Liver (tissue), 9 donors: ENCODE results near the gene IL24. TPM values are rescaled to one million over a fixed set of nuclear protein-coding genes. Genes with fewer than 3 reads are reported as not detected.

ENCODE experiments used
- DNase-seq: peaks from one replicate; pipeline ENCODE4 v3.0.0-alpha.2; 2017; ENCODE audit warnings: low spot score
- H3K27ac ChIP-seq, 2 donors: one replicate each; pipeline ENCODE4 v1.7.0; 2013; ENCODE audit warnings: inconsistent platforms in 2 of 2, low read length in 2 of 2, control low read depth in 1 of 2, low read depth in 1 of 2, mild to moderate bottlenecking in 1 of 2
- H3K27me3 ChIP-seq, 4 donors: one replicate each; pipeline versions ENCODE4 v1.6.1 to v1.7.0; 2013; ENCODE audit warnings: low read length in 3 of 4, inconsistent platforms in 1 of 4, mild to moderate bottlenecking in 1 of 4, moderate library complexity in 1 of 4; ENCODE audit not compliant: control insufficient read depth in 4 of 4, insufficient read depth in 4 of 4
- H3K36me3 ChIP-seq, 4 donors: one replicate each; pipeline versions ENCODE4 v1.6.1 to v1.7.0; 2013; ENCODE audit warnings: low read length in 3 of 4, mild to moderate bottlenecking in 3 of 4, low read depth in 1 of 4, moderate library complexity in 1 of 4; ENCODE audit not compliant: control insufficient read depth in 4 of 4, insufficient read depth in 3 of 4
- H3K4me1 ChIP-seq, 4 donors: one replicate each; pipeline versions ENCODE4 v1.6.1 to v1.7.0; 2013; ENCODE audit warnings: low read length in 3 of 4, mild to moderate bottlenecking in 3 of 4, moderate library complexity in 1 of 4; ENCODE audit not compliant: control insufficient read depth in 4 of 4, insufficient read depth in 4 of 4
- H3K4me3 ChIP-seq, 3 donors: one replicate each; pipeline versions ENCODE4 v1.6.1 to v1.7.0; 2013; ENCODE audit warnings: low read length in 3 of 3, control low read depth in 1 of 3, low read depth in 1 of 3, mild to moderate bottlenecking in 1 of 3
- H3K9ac ChIP-seq, 2 donors: one replicate each; pipeline ENCODE4 v1.7.0; 2013; ENCODE audit warnings: low read length in 2 of 2, mild to moderate bottlenecking in 2 of 2, moderate library complexity in 2 of 2, control low read depth in 1 of 2, low read depth in 1 of 2
- H3K9me3 ChIP-seq, 4 donors: one replicate each; pipeline versions ENCODE4 v1.6.1 to v1.7.0; 2013; ENCODE audit warnings: low read length in 3 of 4; ENCODE audit not compliant: control insufficient read depth in 4 of 4
- ATF3 ChIP-seq: IDR thresholded peaks from 2 replicates; pipeline ENCODE4 v1.6.1; 2016; ENCODE audit warnings: antibody characterized with exemption
- CTCF ChIP-seq: fragments of 150-350 bp; IDR thresholded peaks from 2 replicates; pipeline ENCODE4 v1.5.1; 2017; ENCODE audit warnings: improper control_type of control experiment, low read depth, low read length; ENCODE audit not compliant: missing input control
- EGR1 ChIP-seq, 2 donors: IDR thresholded peaks; 2 replicates each; pipeline ENCODE4 v1.6.1; 2016 to 2018; ENCODE audit warnings: antibody characterized with exemption in 2 of 2, low read depth in 2 of 2
- FOXA1 ChIP-seq: IDR thresholded peaks from 2 replicates; pipeline ENCODE4 v1.6.1; 2016; ENCODE audit warnings: antibody characterized with exemption
- FOXA2 ChIP-seq: IDR thresholded peaks from 2 replicates; pipeline ENCODE4 v1.6.1; 2016; ENCODE audit warnings: antibody characterized with exemption
- GABPA ChIP-seq, 2 donors: IDR thresholded peaks in 1 of 2; conservative IDR thresholded peaks in 1 of 2; 2 replicates each; pipeline ENCODE4 v1.6.1; 2016; ENCODE audit warnings: antibody characterized with exemption in 2 of 2, mild to moderate bottlenecking in 1 of 2, moderate library complexity in 1 of 2
- HNF4A ChIP-seq, 2 donors: conservative IDR thresholded peaks; 2 replicates each; pipeline ENCODE4 v1.6.1; 2016; ENCODE audit warnings: antibody characterized with exemption in 2 of 2, mild to moderate bottlenecking in 2 of 2
- HNF4G ChIP-seq: IDR thresholded peaks from 2 replicates; pipeline ENCODE4 v1.6.1; 2016; ENCODE audit warnings: antibody characterized with exemption
- JUND ChIP-seq, 2 donors: IDR thresholded peaks; 2 replicates each; pipeline ENCODE4 v1.6.1; 2016; ENCODE audit warnings: antibody characterized with exemption in 2 of 2
- MAX ChIP-seq: IDR thresholded peaks from 2 replicates; pipeline ENCODE4 v1.6.1; 2016; ENCODE audit warnings: antibody characterized with exemption
- NR2F2 ChIP-seq: IDR thresholded peaks from 2 replicates; pipeline ENCODE4 v1.6.1; 2016; ENCODE audit warnings: antibody characterized with exemption
- RAD21 ChIP-seq, 2 donors: IDR thresholded peaks; 2 replicates each; pipeline ENCODE4 v1.6.1; 2016; ENCODE audit warnings: antibody characterized with exemption in 2 of 2, mild to moderate bottlenecking in 2 of 2
- REST ChIP-seq: IDR thresholded peaks from 2 replicates; pipeline ENCODE4 v1.6.1; 2016; ENCODE audit warnings: antibody characterized with exemption, mild to moderate bottlenecking
- RXRA ChIP-seq, 2 donors: IDR thresholded peaks; 2 replicates each; pipeline ENCODE4 v1.6.1; 2017 to 2018; ENCODE audit warnings: antibody characterized with exemption in 2 of 2, mild to moderate bottlenecking in 1 of 2
- SP1 ChIP-seq: IDR thresholded peaks from 2 replicates; pipeline ENCODE4 v1.6.1; 2018; ENCODE audit warnings: antibody characterized with exemption, mild to moderate bottlenecking
- TAF1 ChIP-seq: conservative IDR thresholded peaks from 2 replicates; pipeline ENCODE4 v1.6.1; 2016; ENCODE audit warnings: antibody characterized with exemption, mild to moderate bottlenecking
- YY1 ChIP-seq: IDR thresholded peaks from 2 replicates; pipeline ENCODE4 v1.6.1; 2016; ENCODE audit warnings: antibody characterized with exemption, mild to moderate bottlenecking
- ZBTB33 ChIP-seq: IDR thresholded peaks from 2 replicates; pipeline ENCODE4 v1.6.1; 2016; ENCODE audit warnings: antibody characterized with exemption
- WGBS: extraction: QIAGEN DNeasy Blood & Tissue Kit; methylation state at CpG from one replicate; pipeline ENCODE4 v1.1.7; 2013; 5-methylcytosine and 5-hydroxymethylcytosine counted together
- polyA plus RNA-seq, 2 donors: library from polyadenylated mRNA; stranded (reverse) in 1 of 2; unstranded in 1 of 2; fragments of 200-250 nt in 1 of 2; fragments of >200 nt in 1 of 2; fragmentation: Nextera tagmentation in 1 of 2; extraction: Ambion mirVana in 1 of 2; gene quantifications; one replicate each; pipeline versions ENCODE4 v1.2.1 to v1.2.3, GENCODE V29; 2013 to 2015
- total RNA-seq, 2 donors: library from RNA; depleted of rRNA; stranded (reverse); fragments of >200 nt; gene quantifications; one replicate each; pipeline ENCODE4 v1.2.3, GENCODE V29; 2014
- donor health status: healthy.
- donor health status: healthy.
- donor health status: healthy.
- donor health status: healthy.
- donor health status: healthy.

The IL24 gene
- total and polyA plus RNA-seq, 4 donors: 0.13 TPM; not detected in 3

GRCh38 chr1:206949208-206949607 is 52.0 kb downstream of the IL24 start:
- H3K27me3 ChIP-seq: no peaks in the 10 kb centered on the region
- peaks cover 0 to 2% (median 0%) of the 10 kb centered on the region in 4 donors for H3K9me3 ChIP-seq
- no peaks in the 10 kb centered on the region for H3K36me3 ChIP-seq
- H3K27ac ChIP-seq: peak overlapping the region; percentile 23 to 28
- H3K9ac ChIP-seq: no peak overlapping the region
- no peak for DNase-seq
- H3K4me1 ChIP-seq: peaks cover 18 to 79% (median 60%) of the 10 kb centered on the region in 4 donors
- H3K4me3 ChIP-seq: no peak overlapping the region
- WGBS: 29% methylated on average over 4 of the region's 4 CpGs
- TF ChIP-seq EGR1 (IDR thresholded peaks at IDR 0.05; ENCODE audit: low read depth in 2 of 2) (peak in 1 of 2 donors; percentile 41), TAF1 (no peak), HNF4A (conservative IDR thresholded peaks at IDR 0.05) (peak; percentile 79 to 83), YY1 (peak; percentile 68), RXRA (IDR thresholded peaks at IDR 0.05) (peak; percentile 87 to 93), SP1 (peak; percentile 76), MAX (peak; percentile 66), ZBTB33 (peak; percentile 65), CTCF (no peak), FOXA2 (peak; percentile 40), ATF3 (peak; percentile 44), RAD21 (IDR thresholded peaks at IDR 0.05) (peak in 1 of 2 donors; percentile 15), GABPA (IDR thresholded peaks at IDR 0.05 in 1 of 2, conservative IDR thresholded peaks at IDR 0.05 in 1 of 2) (no peak), NR2F2 (no peak), REST (peak; percentile 54), FOXA1 (no peak), HNF4G (peak; percentile 32), JUND (IDR thresholded peaks at IDR 0.05) (peak; percentile 60 to 83)
